Left ventricle myocardium inferior (tissue), 1 donor: ENCODE measurements around the gene CAV2. TPM values are rescaled to one million over a fixed set of nuclear protein-coding genes. Genes with fewer than 3 reads are reported as not detected.

Experiments used
- DNase-seq: peaks from one replicate; pipeline ENCODE4 v3.0.0-alpha.2; 2020
- H3K27ac ChIP-seq: fragments of 200-600 bp; replicated peaks from 2 replicates; pipeline ENCODE4 v1.8.0; 2021
- H3K27me3 ChIP-seq: fragments of 200-600 bp; 2 replicates; pipeline ENCODE4 v1.8.0; 2021; ENCODE audit warnings: low read depth
- H3K36me3 ChIP-seq: fragments of 200-600 bp; 2 replicates; pipeline ENCODE4 v1.8.0; 2021
- H3K4me1 ChIP-seq: fragments of 200-600 bp; 2 replicates; pipeline ENCODE4 v1.8.0; 2021
- H3K4me3 ChIP-seq: fragments of 200-600 bp; 2 replicates; pipeline ENCODE4 v1.8.0; 2021; ENCODE audit warnings: mild to moderate bottlenecking, moderate library complexity
- H3K9me3 ChIP-seq: fragments of 200-600 bp; replicated peaks from 2 replicates; pipeline ENCODE4 v1.8.0; 2021
- CTCF ChIP-seq: fragments of 200-600 bp; IDR thresholded peaks from 2 replicates; pipeline ENCODE4 v1.8.0; 2021; ENCODE audit warnings: antibody characterized with exemption, mild to moderate bottlenecking, borderline replicate concordance
- intact Hi-C: fragments of 100-400 bp; cut with micrococcal nuclease; formaldehyde crosslinking; loops from one replicate; pipeline ENCODE4 v1.11.0; 2022
- total RNA-seq: library from RNA; stranded (reverse); fragmentation: NEBNext Ultra II Directional; extraction: Animal tissue kit (Norgen Biotek cat#: 25700); gene quantifications from one replicate; pipeline ENCODE4 v1.2.1, GENCODE V29; 2021
- donor health status: DM: no; HTN: yes; CAD: no; lungs with severe emphysema.

CAV2 gene
- total RNA-seq, 1 donor from 2014 or later = 196 TPM

GRCh38 chr7:116544487-116544886 lies 44.9 kb downstream of the CAV2 start:
- Histone ChIP-seq H3K9me3 (no peaks in the 10 kb centered on the region), H3K27ac (peak overlapping the region; percentile 84), H3K4me1 (peaks cover 100% of the 10 kb centered on the region), H3K4me3 (no peak overlapping the region), H3K36me3 (peaks cover 31% of the 10 kb centered on the region), H3K27me3 (no peaks in the 10 kb centered on the region)
- no peak for TF ChIP-seq CTCF
- no peak for DNase-seq
- intact Hi-C loops = no loop called here

- Histone ChIP-seq H3K27ac (peak overlapping the region; percentile 84), H3K4me3 (peak overlapping the region; percentile 9), H3K4me1 (peaks cover 100% of the 10 kb centered on the region), H3K9me3 (no peaks in the 10 kb centered on the region), H3K36me3 (peaks cover 39% of the 10 kb centered on the region), H3K27me3 (no peaks in the 10 kb centered on the region)
- no peak for DNase-seq
- TF ChIP-seq CTCF = no peak
- intact Hi-C loops = no loop called here
These were observed 46.0 kb downstream of the CAV2 start for GRCh38 chr7:116545411-116545993.

DNA sequence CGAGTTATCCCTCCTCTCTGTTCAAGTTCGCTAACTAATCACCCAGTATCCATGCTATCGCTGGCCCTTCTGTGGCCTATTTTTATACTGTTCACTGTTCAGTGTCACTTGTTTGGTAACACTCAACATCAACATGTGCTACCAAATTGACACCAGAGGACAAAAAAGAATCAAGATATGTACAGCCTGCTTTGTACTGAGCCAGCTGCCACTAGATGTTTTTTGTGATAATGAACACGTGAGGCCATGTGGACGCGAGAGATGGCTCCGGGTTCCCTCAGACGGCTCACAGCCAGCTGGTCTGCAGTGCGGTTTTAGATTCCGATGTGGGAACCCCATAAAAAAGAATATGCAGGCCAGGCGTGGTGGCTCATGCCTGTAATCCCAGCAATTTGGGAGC lies 46.5 kb downstream of the CAV2 start:
- no peak for TF ChIP-seq CTCF
- Histone ChIP-seq H3K27me3 (no peaks in the 10 kb centered on the region), H3K27ac (peak overlapping the region; percentile 84), H3K4me1 (peaks cover 100% of the 10 kb centered on the region), H3K9me3 (no peaks in the 10 kb centered on the region), H3K4me3 (no peak overlapping the region), H3K36me3 (peaks cover 44% of the 10 kb centered on the region)
- intact Hi-C loops = no loop called here
- peak; percentile 15 for DNase-seq

DNA sequence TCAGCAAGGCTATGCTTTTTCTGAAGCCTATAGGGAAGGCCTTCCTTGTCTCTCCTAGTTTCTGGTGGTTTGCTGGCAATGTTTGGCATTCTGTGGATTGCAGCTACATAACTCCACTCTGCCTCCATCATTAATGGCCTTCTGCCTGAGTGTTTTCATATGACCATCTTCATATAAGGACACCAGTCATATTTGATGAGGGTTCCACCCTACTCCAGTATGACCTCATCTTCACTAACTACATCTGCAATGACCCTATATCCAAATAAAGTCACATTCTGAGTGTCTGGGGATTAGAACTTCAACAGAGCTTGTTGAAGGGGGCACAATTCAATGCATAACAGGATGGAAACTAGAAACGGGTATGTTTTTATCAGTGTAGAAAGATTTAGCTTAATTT lies 47.4 kb downstream of the CAV2 start:
- Histone ChIP-seq H3K27ac (peak overlapping the region; percentile 84), H3K36me3 (peaks cover 51% of the 10 kb centered on the region), H3K4me3 (no peak overlapping the region), H3K9me3 (no peaks in the 10 kb centered on the region), H3K27me3 (no peaks in the 10 kb centered on the region), H3K4me1 (peaks cover 100% of the 10 kb centered on the region)
- no peak for DNase-seq
- no peak for TF ChIP-seq CTCF
- intact Hi-C loops = no loop called here

DNA sequence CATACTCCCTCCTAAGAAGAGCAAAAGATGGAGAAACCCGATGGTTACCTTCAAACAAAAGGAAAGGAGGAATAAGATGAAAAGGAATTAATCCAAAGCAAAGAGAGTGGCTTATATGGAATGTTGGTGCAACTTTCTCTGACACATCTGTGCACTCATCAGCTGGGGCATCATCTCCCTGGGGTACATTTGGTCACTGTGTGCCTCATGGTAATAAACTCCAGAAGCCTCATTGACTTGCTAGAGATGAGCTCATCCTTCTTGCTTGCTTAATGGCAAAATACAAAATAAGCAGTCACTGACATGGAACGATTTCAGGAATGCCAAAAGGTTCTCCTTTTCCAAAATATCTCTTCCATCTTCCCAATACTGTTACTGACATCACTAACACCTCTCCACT lies 47.8 kb downstream of the CAV2 start:
- Histone ChIP-seq H3K27ac (peak overlapping the region; percentile 84), H3K9me3 (no peaks in the 10 kb centered on the region), H3K36me3 (peaks cover 55% of the 10 kb centered on the region), H3K4me3 (no peak overlapping the region), H3K4me1 (peaks cover 100% of the 10 kb centered on the region), H3K27me3 (no peaks in the 10 kb centered on the region)
- no peak for TF ChIP-seq CTCF
- DNase-seq = no peak
- intact Hi-C loops = no loop called here
